RWPE1 (cell line): ENCODE data around the gene CPA1.

Experiments used
- CTCF ChIA-PET: fragments of 350-600 bp; sonication (Branson Sonifier 250); formaldehyde crosslinking; extraction: SDS; loops from one replicate; lab custom pipeline; 2021; lab: Yijun Ruan, JAX
- POLR2A ChIA-PET: fragments of 400-600 bp; formaldehyde crosslinking; extraction: SDS; loops from one replicate; lab custom pipeline; 2020; ENCODE audit warnings: antibody characterized with exemption; ENCODE audit not compliant: low non-redundant PET; lab: Yijun Ruan, JAX
- DNase-seq: peaks from one replicate; pipeline ENCODE4 v3.0.0; 2012; ENCODE audit warnings: low spot score
- H3K27ac ChIP-seq: fragments of 450-650 bp; 2 replicates; pipeline ENCODE4 v1.5.1; 2017
- CTCF ChIP-seq: fragments of 450-650 bp; conservative IDR thresholded peaks from 2 replicates; pipeline ENCODE4 v1.5.1; 2017; ENCODE audit warnings: low read depth, mild to moderate bottlenecking

The CPA1 gene

DNA sequence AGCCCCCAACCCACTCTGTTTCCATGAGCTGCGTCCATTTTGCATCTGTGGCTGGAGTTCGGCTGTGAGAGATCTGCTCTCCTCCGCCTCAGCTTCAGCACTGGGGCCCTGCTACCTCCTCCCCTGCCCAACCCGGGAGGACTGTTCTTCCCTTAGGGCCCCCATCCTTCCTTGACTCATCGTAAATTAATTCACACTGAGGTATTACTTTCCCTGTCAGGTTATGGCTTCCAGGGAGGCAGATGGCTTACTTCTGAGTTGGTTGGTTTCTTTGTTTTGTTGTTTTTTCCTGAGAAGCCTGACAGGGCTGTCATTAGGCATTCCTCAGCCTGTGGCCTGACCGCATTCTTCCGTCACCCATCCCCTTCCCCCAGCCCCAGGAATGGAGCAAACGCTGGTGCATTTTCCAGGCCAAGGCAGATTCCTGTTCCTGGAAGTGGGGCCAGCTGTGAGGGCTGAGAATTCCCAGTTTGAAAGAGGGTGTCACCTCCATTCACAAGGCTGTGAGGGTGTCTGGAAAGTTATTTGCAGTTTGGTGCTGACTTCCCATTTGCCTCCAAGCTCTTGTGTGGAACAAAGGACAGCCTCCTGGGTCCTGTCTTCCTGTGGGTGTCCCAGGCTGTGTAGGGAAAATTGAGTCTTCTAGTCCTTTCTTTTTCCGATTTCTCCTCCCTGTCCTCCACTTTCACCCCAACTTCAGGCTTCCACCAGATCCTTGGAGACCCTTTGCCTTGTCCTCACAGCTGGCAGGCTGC lies 24.0 kb upstream of the CPA1 start:
- peak overlapping the region; percentile 99 for H3K27ac ChIP-seq
- CTCF ChIA-PET, result interaction anchor here (0.8 kb wide), 1 partner anchor 581 kb away, joined by 4 read pairs; no protein-coding TSS in a partner anchor
- DNase-seq, result peak; percentile 91
- POLR2A ChIA-PET, result no interaction called here
- no peak for TF ChIP-seq CTCF

DNA sequence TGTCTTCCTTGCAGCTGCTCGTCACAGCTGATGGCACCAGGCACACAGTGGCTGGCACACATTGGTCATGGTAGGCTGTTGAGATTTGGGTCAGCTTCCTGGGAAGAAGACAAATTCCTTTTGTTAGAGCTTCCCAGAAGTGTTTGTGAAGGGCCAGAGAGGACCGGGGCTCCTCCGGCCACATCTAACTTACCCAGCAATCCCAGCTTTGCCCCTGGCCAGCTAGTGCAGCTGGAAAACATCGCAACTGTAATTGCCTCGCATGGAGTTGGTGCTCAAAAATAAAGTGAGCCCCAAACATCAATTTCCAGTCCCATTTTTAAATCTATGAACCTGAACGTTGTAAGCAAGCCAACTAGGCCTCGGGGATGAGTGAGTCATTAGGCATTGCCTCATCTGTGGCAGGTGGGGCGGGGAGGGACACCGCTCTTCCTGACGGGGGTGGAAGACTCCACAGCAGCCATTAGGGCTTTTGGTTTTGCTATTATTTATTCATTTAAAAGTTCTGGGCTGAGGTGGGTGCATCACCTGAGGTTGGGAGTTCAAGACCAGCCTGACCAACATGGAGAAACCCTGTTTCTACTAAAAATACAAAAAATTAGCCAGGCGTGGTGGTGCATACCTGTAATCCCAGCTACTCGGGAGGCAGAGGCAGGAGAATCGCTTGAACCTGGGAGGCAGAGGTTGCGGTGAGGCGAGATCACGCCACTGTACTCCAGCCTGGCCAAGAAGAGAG lies 23.2 kb upstream of the CPA1 start:
- ChIA-PET CTCF (no interaction called here), POLR2A (no interaction called here)
- no peak for TF ChIP-seq CTCF
- DNase-seq, result peak; percentile 86
- H3K27ac ChIP-seq, result peak overlapping the region; percentile 99

- DNase-seq, result no peak
- peak overlapping the region; percentile 99; the same call in 1 of the 2 replicates for H3K27ac ChIP-seq
- CTCF ChIA-PET, result no interaction called here
- no peak for TF ChIP-seq CTCF
- POLR2A ChIA-PET, result no interaction called here
These were observed 21.8 kb upstream of the CPA1 start for GRCh38 chr7:130358471-130358870.

DNA sequence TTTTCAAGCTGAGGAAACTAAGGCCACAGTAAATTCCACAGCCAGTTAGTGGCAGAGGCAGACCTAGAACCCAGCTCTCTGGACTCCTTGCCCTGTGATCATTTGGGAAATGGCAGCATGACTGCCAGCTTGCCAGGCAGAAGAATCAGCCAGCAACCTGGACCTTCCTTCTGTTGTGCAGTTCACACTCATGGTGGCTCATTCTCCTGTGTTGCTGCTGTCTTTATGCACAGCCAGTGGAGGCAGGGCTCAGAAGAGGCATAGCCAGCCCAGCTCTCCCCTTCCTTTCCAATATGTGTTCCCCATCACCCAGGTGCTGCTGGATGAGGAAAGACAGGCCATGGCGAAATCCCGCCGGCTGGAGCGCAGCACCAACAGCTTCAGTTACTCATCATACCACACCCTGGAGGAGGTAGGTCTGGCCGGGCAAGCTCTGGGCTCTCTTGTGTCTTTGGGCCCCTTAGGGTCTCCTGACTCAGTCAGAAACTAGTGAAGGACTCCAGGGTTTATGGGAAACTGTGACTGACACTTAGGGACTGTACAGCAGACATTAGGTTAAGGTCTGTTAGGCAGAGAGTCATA lies 20.9 kb upstream of the CPA1 start:
- POLR2A ChIA-PET, result no interaction called here
- H3K27ac ChIP-seq, result peak overlapping the region; percentile 65
- DNase-seq, result no peak
- CTCF ChIA-PET, result no interaction called here
- no peak for TF ChIP-seq CTCF

- POLR2A ChIA-PET, result no interaction called here
These were observed 19.8 kb upstream of the CPA1 start for GRCh38 chr7:130360518-130360917.

More at GRCh38 chr7:130360518-130360917, 19.8 kb upstream of the CPA1 start:
- TF ChIP-seq CTCF, result no peak
- CTCF ChIA-PET, result no interaction called here
- DNase-seq, result no peak
- no peak overlapping the region for H3K27ac ChIP-seq
